ENCODE results near the gene KCNC1. TPM values are rescaled to one million over a fixed set of nuclear protein-coding genes. Genes with fewer than 3 reads are reported as not detected.

KCNC1 gene
- total RNA-seq, 1 donor from 2014 or later = 0.30 TPM

DNA sequence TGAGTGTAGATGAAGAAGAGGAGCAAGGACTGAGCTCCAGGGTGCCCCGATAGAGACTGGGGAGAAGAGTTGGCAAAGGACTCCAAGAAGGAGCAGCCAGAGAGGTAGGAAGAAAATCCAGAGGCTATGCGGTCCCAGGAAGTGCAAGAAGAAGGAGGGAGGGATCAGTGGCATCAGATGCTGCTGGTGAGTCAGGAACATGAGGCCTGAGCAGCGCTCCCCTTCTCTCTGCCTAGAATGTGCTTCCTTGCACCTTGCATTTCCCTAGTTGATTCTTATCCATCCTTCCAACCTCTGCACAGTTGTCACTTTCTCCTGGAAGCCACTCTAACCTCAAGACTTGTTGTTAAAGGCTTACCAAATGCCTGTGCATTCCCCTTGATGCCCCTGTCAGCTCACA, 21.3 kb downstream of the KCNC1 start:
- no peak for DNase-seq

DNA sequence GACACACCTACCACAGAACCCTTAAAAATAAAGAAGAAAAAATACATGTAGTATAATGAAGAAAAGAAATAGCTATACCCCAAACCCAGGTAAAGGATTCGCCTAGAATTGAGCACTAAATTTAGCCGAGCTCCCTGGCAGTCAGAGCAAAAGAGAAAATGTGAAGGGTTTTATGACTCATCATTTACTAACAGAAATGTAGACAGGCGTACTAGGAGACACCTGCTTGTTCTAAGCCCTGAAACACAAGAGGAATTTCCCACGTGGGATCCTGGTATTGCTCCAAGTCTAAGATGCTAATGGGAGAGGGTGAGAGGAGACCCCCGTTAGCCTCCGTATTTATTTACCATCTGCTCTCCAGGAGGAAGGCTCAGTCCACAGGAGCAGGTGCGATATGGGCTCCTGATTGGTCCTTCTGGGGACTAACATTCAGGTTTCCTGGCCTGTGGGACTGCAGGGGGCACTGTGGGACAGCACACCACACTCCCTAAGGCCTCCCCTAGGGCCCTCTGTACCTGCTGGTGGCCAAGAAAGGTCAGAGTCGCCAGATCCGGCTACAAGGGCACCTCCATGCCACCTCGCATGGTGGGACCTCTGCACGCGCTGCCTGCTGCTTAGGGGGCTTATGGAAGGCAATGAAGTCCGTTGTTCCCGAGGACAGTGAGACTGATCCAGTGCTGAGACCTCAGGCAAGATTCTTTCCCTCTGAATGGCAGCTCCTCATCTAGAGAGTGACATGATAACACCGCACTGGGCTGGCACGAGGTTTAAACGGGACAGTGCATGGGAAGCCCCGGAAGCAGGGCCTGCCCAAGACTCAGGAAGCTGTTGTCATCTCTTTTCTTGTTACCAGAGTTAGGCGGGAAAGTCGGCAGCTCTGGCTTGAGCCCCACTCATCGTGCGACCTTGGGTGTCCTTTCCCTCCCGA, 25.8 kb downstream of the KCNC1 start:
- no peak for DNase-seq

DNA sequence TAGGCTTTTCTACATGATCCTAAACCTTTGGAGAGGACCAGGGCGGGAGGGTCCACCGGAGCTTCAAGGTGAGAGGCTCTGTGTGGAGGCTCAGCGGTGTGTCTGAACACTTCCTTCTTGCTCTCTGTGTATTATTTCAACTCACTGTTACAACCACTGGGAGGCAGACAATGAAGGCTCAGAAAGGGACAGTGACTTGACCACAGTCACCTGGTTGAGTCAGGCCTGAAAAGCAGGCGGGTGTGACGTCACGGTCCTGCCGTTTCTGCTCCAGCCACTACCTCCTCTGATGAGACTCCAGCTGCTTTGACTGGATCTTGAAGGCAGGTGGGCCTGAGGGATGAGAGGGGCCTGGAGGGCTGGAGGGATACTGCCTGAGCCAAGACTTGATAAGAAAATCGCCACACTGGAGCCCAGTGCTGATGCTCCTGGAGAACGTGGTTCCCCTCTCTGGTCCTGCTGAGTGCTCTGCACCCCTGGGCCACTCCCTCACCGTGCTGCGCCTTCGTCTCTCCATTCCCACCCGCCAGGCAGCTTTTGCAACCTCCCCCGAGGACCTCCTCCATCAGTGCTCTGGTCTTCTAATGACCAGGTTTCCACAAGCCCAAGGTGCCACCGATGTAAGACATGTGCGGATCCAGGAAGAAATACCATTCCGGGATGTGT, 27.9 kb downstream of the KCNC1 start:
- DNase-seq = no peak

DNA sequence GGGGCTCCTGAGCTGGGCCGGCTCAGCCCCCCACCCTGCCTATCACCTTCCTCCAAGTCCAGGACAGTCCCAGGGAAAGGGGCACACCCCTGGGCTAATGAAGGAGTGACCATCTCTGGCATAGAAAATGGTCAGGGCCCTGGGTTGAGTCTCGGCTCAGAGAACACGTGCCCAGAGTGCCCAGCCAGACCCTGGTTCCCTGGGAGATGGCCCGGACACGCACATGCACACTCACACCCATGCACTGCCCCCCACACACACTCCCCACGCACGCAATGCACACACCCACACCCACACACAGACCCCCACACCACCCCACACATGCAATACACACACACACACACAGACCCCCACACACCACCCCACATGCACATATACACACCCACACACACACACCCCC, 28.7 kb downstream of the KCNC1 start:
- DNase-seq = no peak

DNA sequence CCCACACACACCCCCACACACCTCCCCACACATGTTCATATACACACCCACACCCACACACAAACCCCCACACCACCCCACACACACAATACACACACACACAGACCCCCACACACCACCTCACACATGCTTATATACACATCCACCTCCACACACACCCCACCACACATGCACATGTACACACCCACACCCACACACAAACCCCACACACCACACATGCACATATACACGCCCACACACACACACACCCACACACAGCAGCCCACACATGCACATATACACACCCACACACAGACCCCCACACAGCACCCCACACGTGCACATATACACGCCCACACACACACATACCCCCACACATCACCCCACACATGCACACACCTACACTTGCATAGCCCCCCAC, 29.1 kb downstream of the KCNC1 start:
- no peak for DNase-seq

DNA sequence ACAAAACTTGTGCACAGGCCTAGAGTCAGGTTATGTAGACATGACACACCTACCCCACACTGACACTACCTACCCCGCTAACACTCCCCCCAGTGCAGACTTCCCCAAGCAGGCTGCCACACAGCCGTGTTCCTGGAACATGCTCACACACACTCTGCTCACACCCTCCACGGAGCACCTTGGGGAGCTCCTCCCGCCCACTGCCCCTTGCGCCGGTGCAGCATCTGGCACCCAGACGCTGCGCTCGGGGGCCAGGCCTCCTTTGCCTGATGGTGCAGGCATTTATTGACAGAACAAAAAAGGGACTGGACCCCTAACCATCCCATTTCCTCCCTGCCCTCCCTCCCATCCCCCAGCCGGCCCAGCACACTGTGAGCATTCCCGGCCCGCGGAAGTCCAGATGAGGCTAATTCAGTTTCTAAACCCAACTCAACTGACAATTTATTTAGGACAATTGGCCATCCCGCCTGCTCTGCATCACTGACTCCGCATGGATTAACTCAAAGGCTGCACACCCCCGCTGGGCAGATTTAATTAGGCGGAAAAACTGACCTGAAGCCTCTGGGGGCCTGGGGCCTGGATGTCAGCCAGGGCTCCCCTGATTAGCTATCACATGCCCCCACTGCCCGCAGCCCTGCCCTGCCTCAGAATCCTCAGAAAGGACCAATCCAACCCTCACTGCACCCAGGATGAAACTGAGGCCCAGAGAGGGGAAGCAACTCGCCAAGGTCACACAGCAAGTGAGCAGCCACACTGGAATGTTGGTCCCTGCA, 30.1 kb downstream of the KCNC1 start:
- no peak for DNase-seq

DNA sequence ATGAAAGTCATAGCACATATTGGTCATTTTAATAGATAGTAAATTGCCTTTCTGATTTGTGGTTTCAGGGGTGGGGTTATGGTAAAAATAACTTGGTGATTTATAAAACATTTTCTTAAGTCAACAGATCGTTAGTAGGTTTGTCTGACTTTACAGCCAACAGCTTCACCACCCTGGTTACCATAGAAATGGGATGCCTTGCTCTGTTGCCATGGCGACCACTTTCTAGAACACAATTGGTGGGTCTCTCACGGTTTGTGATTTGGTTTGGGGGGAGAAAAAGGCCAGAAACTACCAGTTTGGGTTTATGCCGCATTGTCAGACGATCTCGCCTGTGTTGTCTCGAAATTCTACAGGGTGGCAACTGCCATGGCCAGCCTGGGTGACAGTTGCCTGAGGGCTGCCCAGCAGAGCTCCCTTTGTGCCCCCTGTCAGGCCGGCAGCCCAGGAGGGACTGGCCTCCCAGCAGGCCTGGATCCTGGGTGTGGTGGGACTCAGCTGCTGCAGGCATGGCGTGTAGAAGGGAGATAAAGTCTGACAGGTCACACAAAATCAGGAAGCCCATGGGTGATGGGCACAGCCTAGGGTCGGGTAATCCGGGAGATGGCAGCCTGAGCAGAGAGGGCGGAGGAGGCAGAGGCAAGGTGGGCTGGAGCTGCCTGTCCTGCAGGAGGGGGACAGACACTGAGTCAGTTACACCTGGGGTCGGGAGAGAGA, 30.9 kb downstream of the KCNC1 start:
- no peak for DNase-seq

DNA sequence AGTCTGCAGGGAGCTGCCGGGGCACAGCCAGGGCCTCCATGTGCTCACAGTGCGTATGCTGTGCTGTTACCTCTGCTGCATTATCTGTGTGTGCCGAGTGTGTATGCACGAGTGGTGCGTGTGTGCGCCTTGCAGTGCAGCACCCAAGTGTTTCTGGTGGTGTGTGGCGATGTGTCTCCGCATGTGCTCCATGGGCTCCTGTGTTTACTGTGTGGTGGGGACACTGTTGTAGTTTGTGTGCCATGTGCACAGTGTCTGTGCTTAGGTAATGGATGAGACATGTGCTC, 31.4 kb downstream of the KCNC1 start:
- no peak for DNase-seq

DNA sequence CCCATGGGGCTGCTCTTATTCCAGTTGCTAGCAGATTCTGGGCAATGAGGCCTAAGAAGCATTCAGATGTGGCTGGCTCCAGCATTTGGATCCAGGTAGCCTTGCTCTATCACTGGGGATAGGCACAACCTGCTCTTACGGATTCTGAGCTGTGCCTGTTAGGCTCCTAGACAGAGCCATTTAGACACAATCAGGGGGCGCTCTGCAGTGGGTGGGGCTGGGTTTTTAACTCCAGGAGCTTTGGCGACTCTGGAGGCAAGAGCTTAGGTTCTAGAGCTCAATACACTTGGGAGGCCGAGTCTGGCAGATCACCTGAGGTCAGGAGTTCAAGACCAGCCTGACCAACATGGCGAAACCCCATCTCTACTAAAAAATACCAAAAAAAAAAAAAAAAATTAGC, 32.0 kb downstream of the KCNC1 start:
- DNase-seq = no peak

DNA sequence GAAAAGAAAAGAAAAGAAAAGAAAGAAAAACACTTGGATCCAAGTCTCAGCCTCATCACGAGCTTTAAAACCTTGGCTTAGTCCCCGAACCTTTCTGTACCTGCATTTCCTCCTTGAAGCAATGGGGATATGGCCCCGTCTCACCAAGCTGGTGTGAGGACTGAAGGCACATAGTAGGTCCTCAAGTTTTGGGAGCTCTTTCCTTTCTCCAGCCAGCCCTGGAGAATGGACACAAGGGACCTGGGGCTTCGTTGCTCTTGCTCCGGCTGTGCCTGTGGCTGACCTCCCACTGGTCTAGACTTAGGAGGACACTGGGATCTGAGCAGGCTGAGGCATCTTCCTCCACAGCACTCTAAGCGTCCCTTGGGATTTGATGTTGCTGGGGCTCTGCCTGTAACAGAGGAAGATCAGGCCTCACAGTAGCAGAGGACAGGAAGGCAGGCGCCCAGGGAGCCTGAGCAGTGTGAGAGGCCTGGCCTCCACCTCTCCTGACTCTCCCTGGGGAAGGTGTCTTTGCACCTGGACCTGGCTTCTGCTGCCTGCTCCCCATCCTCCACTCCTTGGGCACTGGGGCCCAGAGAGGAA, 32.8 kb downstream of the KCNC1 start:
- no peak for DNase-seq

DNA sequence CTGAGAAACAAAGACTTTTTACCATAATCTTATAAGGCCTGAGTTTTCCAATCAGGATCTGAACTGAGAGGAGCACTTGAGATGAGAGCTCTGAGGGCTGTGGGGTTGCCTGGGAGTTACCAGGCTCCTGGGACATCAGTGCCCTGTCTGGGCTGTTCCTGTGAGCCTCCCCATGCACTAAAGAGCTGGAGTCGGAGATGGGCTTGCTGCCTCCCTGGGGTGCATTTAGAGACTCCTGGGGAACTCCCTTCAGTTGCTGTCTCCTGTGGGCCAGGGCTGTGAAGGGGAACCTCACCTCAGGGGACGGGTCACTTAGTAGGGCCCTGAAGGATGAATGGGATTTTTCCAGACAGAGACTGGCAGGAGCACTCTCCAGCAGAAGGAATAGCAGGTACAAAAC, 33.3 kb downstream of the KCNC1 start:
- no peak for DNase-seq

DNA sequence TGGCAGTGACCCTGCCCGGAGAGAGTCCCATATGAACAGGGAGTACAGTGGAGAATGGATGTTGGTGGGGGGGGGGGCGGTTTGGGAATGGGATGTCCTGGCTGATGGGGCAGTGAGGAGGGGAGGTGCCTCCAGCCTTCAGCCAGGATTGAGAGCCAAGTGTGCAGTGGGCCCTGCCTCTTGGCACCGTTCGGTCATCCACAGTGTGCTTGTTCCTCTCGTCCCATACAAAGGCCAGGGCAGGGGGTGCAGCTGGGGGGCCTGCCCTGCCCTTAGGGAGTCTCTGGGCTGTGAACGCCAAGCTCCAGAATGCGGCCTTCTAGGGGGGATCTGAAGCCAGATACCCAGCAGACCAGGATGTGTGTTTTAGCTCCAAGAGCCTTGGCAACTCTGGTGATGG, 34.0 kb downstream of the KCNC1 start:
- no peak for DNase-seq

DNA sequence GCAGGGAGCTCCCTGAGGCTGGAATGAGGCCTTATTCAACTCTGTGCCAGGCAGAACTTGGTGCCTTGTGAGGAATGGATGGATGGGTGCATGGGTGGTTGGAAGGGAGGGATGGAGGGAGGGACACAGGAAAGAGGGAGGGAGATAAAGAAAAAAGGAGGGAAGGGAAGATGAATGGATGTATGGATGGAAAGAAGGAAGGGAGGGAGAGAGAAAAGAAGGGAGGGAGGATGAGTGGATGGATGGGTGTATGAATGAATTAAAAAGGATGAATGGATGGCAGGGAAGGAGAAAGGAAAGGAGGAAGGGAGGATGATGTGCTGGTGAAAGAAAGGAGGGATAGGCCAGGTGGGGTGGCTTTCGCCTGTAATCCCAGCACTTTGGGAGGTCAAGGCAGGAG, 34.6 kb downstream of the KCNC1 start:
- DNase-seq = no peak

DNA sequence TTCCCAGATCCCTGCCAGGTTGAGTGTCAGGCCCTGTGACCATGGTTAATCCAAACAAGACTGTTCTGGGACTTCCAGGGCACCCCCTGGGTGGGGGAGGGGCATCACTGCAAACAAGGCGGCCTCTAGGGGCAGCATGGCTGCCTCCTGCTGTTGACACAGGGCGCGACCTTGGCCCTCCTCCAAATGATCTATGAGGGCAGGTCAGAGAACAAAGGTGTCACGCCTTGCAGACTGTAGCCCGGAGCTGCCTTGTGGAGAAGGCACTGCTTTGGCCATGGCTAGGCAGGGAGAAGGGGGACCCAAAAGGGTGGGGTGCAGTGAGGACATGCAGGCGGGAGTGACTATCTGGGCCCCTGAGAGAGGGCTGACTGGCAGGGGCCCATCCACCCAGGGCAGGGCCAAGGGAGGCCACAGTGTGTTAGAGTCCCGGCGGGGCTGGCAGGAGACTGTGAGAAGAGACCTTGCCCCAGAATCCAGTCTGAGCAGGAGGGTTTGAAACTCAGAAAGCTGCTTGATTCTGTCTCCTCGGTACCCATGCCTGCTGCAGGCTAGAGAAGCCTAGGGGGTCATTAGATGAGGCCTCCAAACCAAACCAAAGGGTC, 35.6 kb downstream of the KCNC1 start:
- DNase-seq = no peak

DNA sequence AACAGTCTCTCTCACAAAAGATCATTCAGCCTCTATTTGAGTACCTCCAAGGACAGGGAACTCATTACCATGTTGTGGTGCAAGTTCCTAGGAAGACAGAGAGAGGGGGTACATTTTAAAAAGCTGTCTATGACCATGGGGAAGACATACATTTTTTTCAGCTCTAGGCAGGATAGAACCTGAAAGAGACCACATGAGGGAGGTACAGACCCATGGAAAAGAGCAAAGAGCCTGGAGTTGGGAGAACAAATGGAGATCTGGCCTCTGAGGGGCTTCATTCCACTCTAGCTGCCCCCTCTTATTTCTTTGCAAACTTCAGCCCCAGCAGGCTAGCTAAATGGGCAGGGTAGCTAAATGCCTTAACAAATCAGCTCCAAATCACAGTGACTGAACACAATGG, 36.3 kb downstream of the KCNC1 start:
- DNase-seq = no peak

DNA sequence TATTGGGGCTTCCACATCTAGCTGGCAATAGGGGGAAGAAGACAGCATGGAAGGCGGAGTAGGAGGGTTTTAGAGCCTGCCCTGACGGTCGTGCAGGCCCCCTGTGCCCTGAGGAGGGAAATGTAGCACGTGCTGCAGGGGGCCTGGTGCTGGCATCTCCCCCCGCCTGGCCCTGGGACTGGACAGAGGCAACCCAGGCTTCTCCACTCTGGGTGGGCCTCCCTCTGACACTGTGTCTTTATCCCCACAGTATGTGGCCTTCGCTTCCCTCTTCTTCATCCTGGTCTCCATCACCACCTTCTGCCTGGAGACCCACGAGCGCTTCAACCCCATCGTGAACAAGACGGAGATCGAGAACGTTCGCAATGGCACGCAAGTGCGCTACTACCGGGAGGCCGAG, 36.8 kb downstream of the KCNC1 start:
- DNase-seq = no peak

DNA sequence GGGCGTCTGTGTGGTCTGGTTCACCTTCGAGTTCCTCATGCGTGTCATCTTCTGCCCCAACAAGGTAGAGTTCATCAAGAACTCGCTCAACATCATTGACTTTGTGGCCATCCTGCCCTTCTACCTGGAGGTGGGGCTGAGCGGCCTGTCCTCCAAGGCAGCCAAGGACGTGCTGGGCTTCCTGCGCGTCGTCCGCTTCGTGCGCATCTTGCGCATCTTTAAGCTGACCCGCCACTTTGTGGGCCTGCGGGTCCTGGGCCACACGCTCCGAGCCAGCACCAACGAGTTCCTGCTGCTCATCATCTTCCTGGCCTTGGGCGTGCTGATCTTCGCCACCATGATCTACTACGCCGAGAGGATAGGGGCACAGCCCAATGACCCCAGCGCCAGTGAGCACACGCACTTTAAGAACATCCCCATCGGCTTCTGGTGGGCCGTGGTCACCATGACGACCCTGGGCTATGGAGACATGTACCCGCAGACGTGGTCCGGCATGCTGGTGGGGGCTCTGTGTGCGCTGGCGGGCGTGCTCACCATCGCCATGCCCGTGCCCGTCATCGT, 37.3 kb downstream of the KCNC1 start:
- no peak for DNase-seq

DNA sequence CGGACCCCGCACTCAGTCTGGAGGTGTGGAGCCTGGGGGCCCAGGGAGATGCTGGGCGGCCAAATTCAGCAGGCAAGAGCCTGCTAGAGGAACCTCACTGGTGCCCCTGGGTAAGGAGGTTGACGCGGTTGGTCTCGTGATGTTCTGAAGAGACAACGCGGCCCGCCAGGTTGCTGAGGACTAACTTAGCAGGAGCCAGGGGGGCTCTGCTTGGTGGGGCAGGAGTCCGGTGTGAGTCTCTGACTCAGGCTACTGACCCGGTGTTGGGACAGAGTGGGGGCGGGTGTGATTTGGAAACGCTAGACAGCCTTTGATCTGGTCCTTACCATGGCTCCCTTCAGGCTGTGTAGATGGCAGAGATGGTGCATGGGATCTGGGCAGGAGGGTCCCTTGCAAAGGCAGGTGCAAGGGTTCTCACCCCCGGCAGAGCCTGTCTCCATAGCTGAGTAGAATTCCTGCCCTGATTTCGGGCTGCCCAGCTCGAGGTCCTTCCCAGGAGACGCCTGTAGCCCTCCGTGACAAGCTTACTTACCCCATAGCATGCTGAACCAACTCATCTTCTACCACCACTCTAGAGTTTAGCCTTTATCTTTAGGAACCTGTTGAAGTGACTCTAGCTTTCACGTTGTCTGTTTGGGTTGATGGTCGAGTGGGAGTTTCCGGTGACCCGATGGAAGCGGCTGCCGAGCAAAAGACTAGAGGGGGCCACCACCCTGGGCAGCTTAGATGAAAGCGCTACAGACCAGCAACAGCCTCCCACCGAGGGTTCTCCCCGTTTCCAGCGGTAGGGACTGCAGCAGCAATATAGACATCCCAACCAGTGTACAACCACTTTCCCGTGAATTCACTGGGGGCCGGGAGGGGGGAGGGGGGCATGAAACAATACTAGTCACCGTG, 38.4 kb downstream of the KCNC1 start:
- no peak for DNase-seq

DNA sequence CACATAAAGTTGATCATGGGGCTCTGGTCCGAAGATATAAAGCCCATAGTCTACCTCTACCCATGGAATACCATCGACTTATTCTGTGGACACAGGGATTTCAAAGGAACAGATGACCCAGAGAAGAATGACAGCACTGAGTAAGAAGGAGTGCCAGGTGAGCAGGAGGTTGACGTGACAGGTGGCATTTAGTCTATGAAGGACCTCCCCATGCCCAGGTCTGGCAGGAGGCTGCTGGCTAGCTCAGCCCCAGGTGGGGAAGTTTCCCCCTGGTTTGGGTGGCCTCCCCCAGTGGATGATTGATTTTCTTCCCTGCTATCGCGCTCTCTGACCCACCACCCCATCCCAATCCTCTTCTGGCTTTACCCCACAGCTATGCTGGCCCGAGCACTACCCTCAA, 39.1 kb downstream of the KCNC1 start:
- no peak for DNase-seq
